Neural progenitor cell (in vitro differentiated cells): ENCODE results near the gene PIK3R2.

Source experiments
- EZH2 ChIP-seq: fragments of 200-600 bp; sonication (generic); IDR thresholded peaks from 2 replicates; pipeline ENCODE4 v1.6.1; 2017; ENCODE audit warnings: antibody characterized with exemption, mild to moderate bottlenecking, moderate library complexity
- TF ChIP-seq, protein P1 (sequence below): fragments of 200-600 bp; sonication (generic); IDR thresholded peaks from 2 replicates; pipeline ENCODE4 v1.5.1; 2017; ENCODE audit warnings: antibody characterized with exemption, mild to moderate bottlenecking

DNA sequence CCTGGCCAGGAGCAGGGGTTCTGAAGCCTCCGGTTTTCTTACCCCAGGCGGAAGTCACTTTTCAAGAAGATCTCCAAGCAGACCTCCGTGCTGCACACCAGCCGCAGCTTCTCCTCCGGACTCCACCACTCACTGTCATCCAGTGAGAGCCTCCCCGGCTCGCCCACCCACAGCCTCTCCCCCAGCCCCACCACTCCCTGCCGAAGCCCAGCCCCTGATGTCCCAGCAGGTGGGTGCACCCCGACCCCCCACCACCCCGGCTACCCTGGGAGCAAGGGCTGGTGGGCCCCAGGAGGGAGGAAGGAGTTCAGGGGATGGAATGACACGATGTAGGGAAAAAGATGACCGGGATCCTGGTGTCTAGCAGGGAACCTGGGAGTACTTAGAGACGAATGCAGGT is 5.6 kb upstream of the PIK3R2 start:
- TF ChIP-seq EZH2 = no peak
- TF ChIP-seq, protein P1, sequence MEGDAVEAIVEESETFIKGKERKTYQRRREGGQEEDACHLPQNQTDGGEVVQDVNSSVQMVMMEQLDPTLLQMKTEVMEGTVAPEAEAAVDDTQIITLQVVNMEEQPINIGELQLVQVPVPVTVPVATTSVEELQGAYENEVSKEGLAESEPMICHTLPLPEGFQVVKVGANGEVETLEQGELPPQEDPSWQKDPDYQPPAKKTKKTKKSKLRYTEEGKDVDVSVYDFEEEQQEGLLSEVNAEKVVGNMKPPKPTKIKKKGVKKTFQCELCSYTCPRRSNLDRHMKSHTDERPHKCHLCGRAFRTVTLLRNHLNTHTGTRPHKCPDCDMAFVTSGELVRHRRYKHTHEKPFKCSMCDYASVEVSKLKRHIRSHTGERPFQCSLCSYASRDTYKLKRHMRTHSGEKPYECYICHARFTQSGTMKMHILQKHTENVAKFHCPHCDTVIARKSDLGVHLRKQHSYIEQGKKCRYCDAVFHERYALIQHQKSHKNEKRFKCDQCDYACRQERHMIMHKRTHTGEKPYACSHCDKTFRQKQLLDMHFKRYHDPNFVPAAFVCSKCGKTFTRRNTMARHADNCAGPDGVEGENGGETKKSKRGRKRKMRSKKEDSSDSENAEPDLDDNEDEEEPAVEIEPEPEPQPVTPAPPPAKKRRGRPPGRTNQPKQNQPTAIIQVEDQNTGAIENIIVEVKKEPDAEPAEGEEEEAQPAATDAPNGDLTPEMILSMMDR = no peak
